ENCODE measurements around the gene FBXW9.
"Not testable (repeated sequence)": the region's sequence is repeated elsewhere in the genome, so short reads cannot be mapped to it uniquely, and the experiment has no call there.

FBXW9 gene

GRCh38 chr19:12715929-12716328, 19.5 kb upstream of the FBXW9 start:
- Histone ChIP-seq H3K4me3 (ENCODE audit: low read depth, low read length) (no peak overlapping the region), H3K9me3 (no peaks in the 10 kb centered on the region), H3K36me3 (peaks cover 95% of the 10 kb centered on the region), H3K27me3 (no peaks in the 10 kb centered on the region), H3K4me1 (no peaks in the 10 kb centered on the region; the same call in 1 of the 2 replicates)
- no peak for DNase-seq
- TF ChIP-seq, protein P1, sequence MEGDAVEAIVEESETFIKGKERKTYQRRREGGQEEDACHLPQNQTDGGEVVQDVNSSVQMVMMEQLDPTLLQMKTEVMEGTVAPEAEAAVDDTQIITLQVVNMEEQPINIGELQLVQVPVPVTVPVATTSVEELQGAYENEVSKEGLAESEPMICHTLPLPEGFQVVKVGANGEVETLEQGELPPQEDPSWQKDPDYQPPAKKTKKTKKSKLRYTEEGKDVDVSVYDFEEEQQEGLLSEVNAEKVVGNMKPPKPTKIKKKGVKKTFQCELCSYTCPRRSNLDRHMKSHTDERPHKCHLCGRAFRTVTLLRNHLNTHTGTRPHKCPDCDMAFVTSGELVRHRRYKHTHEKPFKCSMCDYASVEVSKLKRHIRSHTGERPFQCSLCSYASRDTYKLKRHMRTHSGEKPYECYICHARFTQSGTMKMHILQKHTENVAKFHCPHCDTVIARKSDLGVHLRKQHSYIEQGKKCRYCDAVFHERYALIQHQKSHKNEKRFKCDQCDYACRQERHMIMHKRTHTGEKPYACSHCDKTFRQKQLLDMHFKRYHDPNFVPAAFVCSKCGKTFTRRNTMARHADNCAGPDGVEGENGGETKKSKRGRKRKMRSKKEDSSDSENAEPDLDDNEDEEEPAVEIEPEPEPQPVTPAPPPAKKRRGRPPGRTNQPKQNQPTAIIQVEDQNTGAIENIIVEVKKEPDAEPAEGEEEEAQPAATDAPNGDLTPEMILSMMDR (IDR thresholded peaks at IDR 0.05; ENCODE audit: low read depth, low read length), result no peak

GRCh38 chr19:12715102-12715501, 18.7 kb upstream of the FBXW9 start:
- TF ChIP-seq, protein P1 (IDR thresholded peaks at IDR 0.05; ENCODE audit: low read depth, low read length), result no peak
- Histone ChIP-seq H3K27me3 (no peaks in the 10 kb centered on the region), H3K9me3 (no peaks in the 10 kb centered on the region), H3K4me1 (no peaks in the 10 kb centered on the region), H3K36me3 (peaks cover 95% of the 10 kb centered on the region), H3K4me3 (ENCODE audit: low read depth, low read length) (no peak overlapping the region)
- no peak for DNase-seq

- H3K36me3 ChIP-seq, result peaks cover 97% of the 10 kb centered on the region
- H3K4me1 ChIP-seq; H3K27me3 ChIP-seq; H3K9me3 ChIP-seq; DNase-seq; H3K4me3 ChIP-seq (ENCODE audit: low read depth, low read length): not testable (repeated sequence)
Observed at GRCh38 chr19:12713304-12713703, 16.9 kb upstream of the FBXW9 start.

GRCh38 chr19:12712077-12712476, 15.6 kb upstream of the FBXW9 start:
- not testable (repeated sequence) for H3K27me3 ChIP-seq; H3K9me3 ChIP-seq; DNase-seq; H3K4me3 ChIP-seq (ENCODE audit: low read depth, low read length); H3K4me1 ChIP-seq
- H3K36me3 ChIP-seq, result peaks cover 94% of the 10 kb centered on the region

- H3K36me3 ChIP-seq, result peaks cover 94% of the 10 kb centered on the region
- TF ChIP-seq, protein P1 (IDR thresholded peaks at IDR 0.05; ENCODE audit: low read depth, low read length), result no peak
Observed at GRCh38 chr19:12711187-12711586, 14.8 kb upstream of the FBXW9 start.

GRCh38 chr19:12708641-12709040, 12.2 kb upstream of the FBXW9 start:
- H3K4me1 ChIP-seq, result no peaks in the 10 kb centered on the region
- H3K27me3 ChIP-seq, result no peaks in the 10 kb centered on the region
- no peak for DNase-seq
- TF ChIP-seq, protein P1 (IDR thresholded peaks at IDR 0.05; ENCODE audit: low read depth, low read length), result no peak
- no peaks in the 10 kb centered on the region for H3K9me3 ChIP-seq
- no peak overlapping the region for H3K4me3 ChIP-seq (ENCODE audit: low read depth, low read length)
- peaks cover 94% of the 10 kb centered on the region for H3K36me3 ChIP-seq

More at GRCh38 chr19:12711187-12711586, 14.8 kb upstream of the FBXW9 start:
- no peaks in the 10 kb centered on the region for H3K4me1 ChIP-seq
- no peaks in the 10 kb centered on the region for H3K27me3 ChIP-seq
- no peak overlapping the region for H3K4me3 ChIP-seq (ENCODE audit: low read depth, low read length)
- DNase-seq, result no peak
- H3K9me3 ChIP-seq, result no peaks in the 10 kb centered on the region

- H3K4me3 ChIP-seq (ENCODE audit: low read depth, low read length), result no peak overlapping the region
- H3K27me3 ChIP-seq, result no peaks in the 10 kb centered on the region
- peaks cover 97% of the 10 kb centered on the region for H3K36me3 ChIP-seq
- H3K4me1 ChIP-seq, result peaks cover 6% of the 10 kb centered on the region
- TF ChIP-seq, protein P1 (IDR thresholded peaks at IDR 0.05; ENCODE audit: low read depth, low read length), result no peak
- DNase-seq, result no peak
- no peaks in the 10 kb centered on the region for H3K9me3 ChIP-seq
Observed at GRCh38 chr19:12706332-12706718, 9.9 kb upstream of the FBXW9 start.
